Cardiac muscle cell (in vitro differentiated cells and primary cell): ENCODE data around the gene SLC51B. TPM values are rescaled to one million over a fixed set of nuclear protein-coding genes. Genes with fewer than 3 reads are reported as not detected.
A peak's percentile ranks its signal among the peaks of the same experiment; 100 is the strongest.

Source experiments
- DNase-seq, 2 donors: peaks; one replicate each; pipeline versions ENCODE4 v3.0.0 to v3.0.0-alpha.2; 2010 to 2017; ENCODE audit warnings: low read depth in 1 of 2, low spot score in 1 of 2
- H3K27ac ChIP-seq: fragments of 200-600 bp; sonication (generic); 2 replicates; pipeline ENCODE4 v1.5.1; 2016
- H3K27me3 ChIP-seq: fragments of 200-600 bp; sonication (generic); 2 replicates; pipeline ENCODE4 v1.6.0; 2016; ENCODE audit warnings: control low read depth
- H3K36me3 ChIP-seq: fragments of 200-600 bp; sonication (generic); 2 replicates; pipeline ENCODE4 v1.5.1; 2016; ENCODE audit warnings: control low read depth
- H3K4me1 ChIP-seq: fragments of 200-600 bp; sonication (generic); 2 replicates; pipeline ENCODE4 v1.8.1; 2017; ENCODE audit warnings: low read depth, mild to moderate bottlenecking, mixed run types
- H3K4me3 ChIP-seq: fragments of 200-600 bp; sonication (generic); 2 replicates; pipeline ENCODE4 v1.5.1; 2016; ENCODE audit warnings: mild to moderate bottlenecking
- H3K9me3 ChIP-seq: fragments of 200-600 bp; sonication (generic); 2 replicates; pipeline ENCODE4 v1.5.1; 2017; ENCODE audit warnings: low read depth, mild to moderate bottlenecking, control low read depth
- polyA plus RNA-seq: library from polyadenylated mRNA; unstranded; fragments of >200 nt; fragmentation: Nextera tagmentation; extraction: Ambion mirVana; gene quantifications from 2 replicates; pipeline ENCODE4 v1.2.1, GENCODE V29; 2016
- total RNA-seq: library from RNA; depleted of rRNA; stranded (reverse); fragments of >200 nt; gene quantifications from 2 replicates; pipeline ENCODE4 v1.2.3, GENCODE V29; 2016
- TF ChIP-seq, protein P1 (sequence below): IDR thresholded peaks from 2 replicates; pipeline ENCODE4 v1.5.1; 2012; ENCODE audit warnings: low read depth, mild to moderate bottlenecking, low read length

The SLC51B gene
- total and polyA plus RNA-seq, 2 experiments from 2014 or later = not detected

DNA sequence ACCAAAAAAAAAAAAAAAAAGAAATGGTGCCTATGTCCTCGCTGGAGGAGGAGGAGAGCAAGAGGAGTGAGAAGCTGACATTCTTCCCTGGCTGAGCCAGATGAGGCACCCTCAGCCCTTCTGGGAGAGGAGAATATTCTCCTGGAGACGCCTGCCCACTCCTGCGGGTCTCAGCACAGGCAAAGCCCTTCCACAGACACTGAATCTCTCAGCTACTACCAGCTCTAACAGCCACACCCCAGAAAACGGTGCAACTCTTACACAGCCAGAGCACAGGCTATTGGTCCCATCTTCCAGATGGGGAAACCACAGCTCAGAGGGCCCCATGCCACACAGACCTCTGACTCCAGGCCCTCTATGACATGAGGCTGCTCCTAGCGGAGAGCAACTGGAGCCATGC, 16.9 kb downstream of the SLC51B start:
- H3K4me1 ChIP-seq = peaks cover 21% of the 10 kb centered on the region
- no peak overlapping the region for H3K4me3 ChIP-seq
- no peak overlapping the region for H3K27ac ChIP-seq
- no peaks in the 10 kb centered on the region for H3K27me3 ChIP-seq
- no peaks in the 10 kb centered on the region for H3K36me3 ChIP-seq
- no peak for DNase-seq
- H3K9me3 ChIP-seq = no peaks in the 10 kb centered on the region
- TF ChIP-seq, protein P1, sequence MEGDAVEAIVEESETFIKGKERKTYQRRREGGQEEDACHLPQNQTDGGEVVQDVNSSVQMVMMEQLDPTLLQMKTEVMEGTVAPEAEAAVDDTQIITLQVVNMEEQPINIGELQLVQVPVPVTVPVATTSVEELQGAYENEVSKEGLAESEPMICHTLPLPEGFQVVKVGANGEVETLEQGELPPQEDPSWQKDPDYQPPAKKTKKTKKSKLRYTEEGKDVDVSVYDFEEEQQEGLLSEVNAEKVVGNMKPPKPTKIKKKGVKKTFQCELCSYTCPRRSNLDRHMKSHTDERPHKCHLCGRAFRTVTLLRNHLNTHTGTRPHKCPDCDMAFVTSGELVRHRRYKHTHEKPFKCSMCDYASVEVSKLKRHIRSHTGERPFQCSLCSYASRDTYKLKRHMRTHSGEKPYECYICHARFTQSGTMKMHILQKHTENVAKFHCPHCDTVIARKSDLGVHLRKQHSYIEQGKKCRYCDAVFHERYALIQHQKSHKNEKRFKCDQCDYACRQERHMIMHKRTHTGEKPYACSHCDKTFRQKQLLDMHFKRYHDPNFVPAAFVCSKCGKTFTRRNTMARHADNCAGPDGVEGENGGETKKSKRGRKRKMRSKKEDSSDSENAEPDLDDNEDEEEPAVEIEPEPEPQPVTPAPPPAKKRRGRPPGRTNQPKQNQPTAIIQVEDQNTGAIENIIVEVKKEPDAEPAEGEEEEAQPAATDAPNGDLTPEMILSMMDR = no peak

DNA sequence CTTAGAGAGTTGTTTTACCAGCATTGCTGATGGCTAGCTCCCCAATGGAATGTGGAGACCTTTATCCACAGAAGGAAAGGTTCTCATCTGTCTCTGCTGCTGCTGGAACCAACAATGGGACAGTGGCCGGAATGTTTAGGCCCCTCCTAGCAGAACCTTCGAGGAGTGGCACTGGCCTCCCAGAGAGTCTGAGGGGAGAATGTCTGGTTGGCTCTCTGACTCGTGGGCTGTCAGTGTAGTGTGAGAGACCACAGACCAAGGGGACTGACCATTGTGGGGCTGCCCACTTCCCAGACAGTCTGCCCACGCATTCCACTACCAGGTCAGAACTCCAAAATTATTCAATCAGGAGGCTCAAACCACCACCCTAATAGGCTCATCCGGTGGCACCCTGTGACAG, 17.5 kb downstream of the SLC51B start:
- Histone ChIP-seq H3K36me3 (no peaks in the 10 kb centered on the region), H3K27me3 (no peaks in the 10 kb centered on the region)

DNA sequence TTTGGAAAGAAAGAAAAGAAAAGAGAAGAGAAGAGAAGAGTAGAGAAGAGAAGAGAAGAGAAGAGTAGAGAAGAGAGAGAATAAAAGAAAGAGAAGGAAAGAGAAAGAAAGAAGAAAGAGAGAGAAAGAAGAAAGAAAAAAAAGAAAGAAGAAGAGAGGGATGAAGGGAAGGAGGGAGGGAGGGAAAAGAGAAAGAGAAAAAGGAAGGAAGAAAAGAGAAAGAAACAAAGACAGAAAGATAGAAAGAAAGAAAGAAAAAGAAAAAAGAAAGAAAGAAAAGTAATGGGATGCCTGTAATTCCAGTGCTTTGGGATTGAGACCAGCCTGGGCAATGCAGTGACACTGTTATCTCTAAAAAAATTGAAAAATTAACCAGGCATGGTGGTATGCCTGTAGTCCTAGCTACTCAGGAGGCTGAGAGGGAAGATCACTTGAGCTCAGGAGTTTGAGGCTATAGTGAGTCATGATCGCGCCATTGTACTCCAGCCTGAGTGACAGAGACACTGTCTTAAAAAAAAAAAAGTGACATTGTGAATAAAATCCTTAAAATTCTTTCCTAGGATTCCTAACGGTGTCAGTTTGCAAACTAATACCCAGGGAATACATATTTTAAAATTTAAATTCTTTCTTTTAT, 20.9 kb downstream of the SLC51B start:
- H3K36me3 ChIP-seq = no peaks in the 10 kb centered on the region
- no peaks in the 10 kb centered on the region for H3K27me3 ChIP-seq
- H3K9me3 ChIP-seq = no peaks in the 10 kb centered on the region
- no peak overlapping the region for H3K4me3 ChIP-seq
- TF ChIP-seq, protein P1 = no peak
- DNase-seq = no peak
- H3K4me1 ChIP-seq = peaks cover 37% of the 10 kb centered on the region
- no peak overlapping the region for H3K27ac ChIP-seq

More for the DNA sequence above, 17.5 kb downstream of the SLC51B start:
- Histone ChIP-seq H3K4me3 (no peak overlapping the region), H3K4me1 (peaks cover 21% of the 10 kb centered on the region), H3K9me3 (no peaks in the 10 kb centered on the region), H3K27ac (peak overlapping the region; percentile 21)
- no peak for DNase-seq
- TF ChIP-seq, protein P1 = no peak

DNA sequence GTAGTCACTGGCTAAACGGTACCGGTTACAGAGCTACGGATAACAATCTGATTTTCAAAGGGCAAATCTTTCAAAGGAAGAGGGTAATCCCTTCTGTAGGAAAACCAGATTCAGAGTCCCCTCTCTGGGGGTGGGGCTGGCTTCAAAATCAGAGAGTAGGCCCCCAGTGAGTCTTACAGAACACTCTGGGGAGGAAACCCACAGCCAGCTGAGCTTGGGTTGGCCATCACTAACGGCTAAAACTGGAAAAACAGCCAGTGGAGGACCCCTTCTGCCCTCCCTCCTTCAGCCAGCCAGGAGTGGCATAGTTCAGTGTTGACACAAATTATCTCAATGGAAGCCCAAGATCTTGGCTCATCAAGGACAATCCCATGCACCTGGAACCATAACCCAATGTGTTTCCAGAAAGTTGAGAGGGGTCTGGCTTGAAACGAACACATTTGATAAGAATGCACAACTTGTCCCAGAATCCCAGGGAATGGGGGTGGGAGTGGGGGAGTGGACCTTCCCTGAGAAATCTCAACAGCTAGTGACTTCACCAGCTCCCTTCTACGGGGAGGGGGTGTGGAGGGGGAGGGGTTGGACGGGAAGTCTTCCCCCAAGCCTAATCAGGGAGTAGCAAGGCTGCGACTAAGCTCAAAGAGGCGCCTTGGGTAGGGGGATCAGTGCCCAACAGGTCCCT, 21.6 kb downstream of the SLC51B start:
- Histone ChIP-seq H3K9me3 (no peaks in the 10 kb centered on the region), H3K36me3 (no peaks in the 10 kb centered on the region), H3K4me3 (peak overlapping the region; percentile 24), H3K4me1 (peaks cover 42% of the 10 kb centered on the region), H3K27ac (no peak overlapping the region), H3K27me3 (no peaks in the 10 kb centered on the region)
- TF ChIP-seq, protein P1 = no peak
- no peak for DNase-seq

DNA sequence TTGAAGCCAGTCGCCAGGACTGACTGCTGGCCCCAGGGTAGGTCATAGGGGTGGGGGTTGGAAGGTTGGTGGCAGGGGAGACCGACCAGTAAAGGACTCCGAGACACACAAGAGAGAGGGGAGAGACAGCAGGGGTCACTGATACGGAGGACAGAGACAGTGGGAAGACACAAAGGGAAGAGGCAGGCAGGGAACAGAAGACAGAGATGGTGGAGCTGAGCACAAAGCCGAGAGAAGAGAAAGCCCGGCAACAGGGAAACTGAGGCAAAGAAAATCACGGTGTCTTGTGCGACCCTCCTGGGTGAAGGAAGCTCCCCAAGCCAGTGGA, 22.1 kb downstream of the SLC51B start:
- TF ChIP-seq, protein P1 = no peak
- DNase-seq = no peak
- no peaks in the 10 kb centered on the region for H3K27me3 ChIP-seq
- H3K4me1 ChIP-seq = peaks cover 42% of the 10 kb centered on the region
- H3K27ac ChIP-seq = no peak overlapping the region
- no peaks in the 10 kb centered on the region for H3K9me3 ChIP-seq
- peak overlapping the region; percentile 24 for H3K4me3 ChIP-seq
- no peaks in the 10 kb centered on the region for H3K36me3 ChIP-seq
